Coronary artery (tissue), 2 donors: ENCODE data around the gene ZEB2.

Experiments used
- DNase-seq: peaks from one replicate; pipeline ENCODE4 v3.0.0-alpha.2; 2017; ENCODE audit warnings: low spot score
- H3K27ac ChIP-seq, 2 donors: fragments of 200-600 bp; sonication (generic); one replicate each; pipeline ENCODE4 v1.5.1; 2016 to 2019
- H3K4me3 ChIP-seq: fragments of 200-600 bp; sonication (generic); 2 replicates; pipeline ENCODE4 v1.5.1; 2016; ENCODE audit warnings: mild to moderate bottlenecking, moderate library complexity
- TF ChIP-seq, protein P1 (sequence below): fragments of 200-600 bp; sonication (generic); IDR thresholded peaks from one replicate; pipeline ENCODE4 v1.5.1; 2019; ENCODE audit warnings: antibody characterized with exemption

The ZEB2 gene

DNA sequence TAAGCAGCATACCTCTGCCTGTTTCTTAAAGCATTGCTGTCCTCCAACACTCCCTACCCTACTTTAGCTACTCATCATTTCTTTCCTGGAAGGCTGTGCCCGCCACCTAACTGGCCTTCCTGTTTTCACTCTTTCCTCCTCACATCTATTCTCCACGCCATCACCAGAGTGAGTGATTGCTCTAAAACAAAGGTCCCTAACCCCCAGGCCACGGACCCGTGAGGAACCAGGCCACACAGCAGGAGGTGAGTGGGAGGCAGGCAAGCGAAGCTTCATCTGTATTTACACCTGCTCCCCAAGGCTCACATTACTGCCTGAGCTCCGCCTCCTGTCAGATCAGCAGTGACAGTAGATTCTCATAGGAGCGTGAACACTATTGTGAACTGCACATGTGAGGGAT, 13.3 kb upstream of the ZEB2 start:
- no peak overlapping the region for H3K4me3 ChIP-seq

DNA sequence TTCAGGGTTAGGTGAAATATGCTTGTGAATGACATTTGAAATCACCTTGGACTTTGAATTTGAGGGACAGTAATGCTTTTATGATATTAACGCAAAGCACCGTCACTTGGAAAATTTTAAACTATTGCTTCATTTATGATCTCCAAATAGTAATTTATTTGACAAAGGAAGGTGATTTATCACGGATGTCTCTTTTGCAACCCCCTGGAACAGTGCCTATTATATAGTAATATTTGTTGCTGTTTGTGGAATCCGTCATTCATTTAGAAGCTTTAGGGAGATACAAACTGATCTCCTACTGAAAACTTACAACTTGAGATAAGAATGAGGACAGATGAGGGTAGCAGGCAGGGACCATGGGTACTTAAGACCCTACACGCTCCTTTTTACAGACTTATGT, 10.7 kb upstream of the ZEB2 start:
- TF ChIP-seq, protein P1, sequence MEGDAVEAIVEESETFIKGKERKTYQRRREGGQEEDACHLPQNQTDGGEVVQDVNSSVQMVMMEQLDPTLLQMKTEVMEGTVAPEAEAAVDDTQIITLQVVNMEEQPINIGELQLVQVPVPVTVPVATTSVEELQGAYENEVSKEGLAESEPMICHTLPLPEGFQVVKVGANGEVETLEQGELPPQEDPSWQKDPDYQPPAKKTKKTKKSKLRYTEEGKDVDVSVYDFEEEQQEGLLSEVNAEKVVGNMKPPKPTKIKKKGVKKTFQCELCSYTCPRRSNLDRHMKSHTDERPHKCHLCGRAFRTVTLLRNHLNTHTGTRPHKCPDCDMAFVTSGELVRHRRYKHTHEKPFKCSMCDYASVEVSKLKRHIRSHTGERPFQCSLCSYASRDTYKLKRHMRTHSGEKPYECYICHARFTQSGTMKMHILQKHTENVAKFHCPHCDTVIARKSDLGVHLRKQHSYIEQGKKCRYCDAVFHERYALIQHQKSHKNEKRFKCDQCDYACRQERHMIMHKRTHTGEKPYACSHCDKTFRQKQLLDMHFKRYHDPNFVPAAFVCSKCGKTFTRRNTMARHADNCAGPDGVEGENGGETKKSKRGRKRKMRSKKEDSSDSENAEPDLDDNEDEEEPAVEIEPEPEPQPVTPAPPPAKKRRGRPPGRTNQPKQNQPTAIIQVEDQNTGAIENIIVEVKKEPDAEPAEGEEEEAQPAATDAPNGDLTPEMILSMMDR = no peak
- no peak overlapping the region for H3K4me3 ChIP-seq
- no peak overlapping the region for H3K27ac ChIP-seq
- DNase-seq = no peak

More for the DNA sequence above, 13.3 kb upstream of the ZEB2 start:
- no peak for DNase-seq
- H3K27ac ChIP-seq = no peak overlapping the region
- TF ChIP-seq, protein P1 = no peak

DNA sequence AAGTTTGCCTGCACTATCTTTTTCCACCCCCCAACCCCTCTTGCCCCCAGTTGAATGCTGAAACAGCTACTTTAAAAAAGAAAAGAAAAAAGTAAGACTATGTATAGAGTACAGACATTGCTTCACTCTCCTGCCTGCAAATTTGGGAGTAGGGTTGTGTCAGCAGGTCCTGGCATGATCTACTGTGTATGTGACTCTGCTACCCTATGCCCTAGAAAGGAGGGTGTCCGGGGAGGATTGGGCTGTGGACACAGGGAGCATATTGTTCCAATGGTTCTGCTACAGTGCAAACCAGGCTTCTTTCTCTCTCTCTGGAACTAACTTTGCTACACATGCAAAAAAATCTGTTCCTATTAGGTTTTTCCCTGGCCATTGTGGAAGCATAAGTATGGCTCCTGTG, 9.9 kb upstream of the ZEB2 start:
- Histone ChIP-seq H3K27ac (no peak overlapping the region), H3K4me3 (no peak overlapping the region)
- DNase-seq = no peak
- TF ChIP-seq, protein P1 = no peak

DNA sequence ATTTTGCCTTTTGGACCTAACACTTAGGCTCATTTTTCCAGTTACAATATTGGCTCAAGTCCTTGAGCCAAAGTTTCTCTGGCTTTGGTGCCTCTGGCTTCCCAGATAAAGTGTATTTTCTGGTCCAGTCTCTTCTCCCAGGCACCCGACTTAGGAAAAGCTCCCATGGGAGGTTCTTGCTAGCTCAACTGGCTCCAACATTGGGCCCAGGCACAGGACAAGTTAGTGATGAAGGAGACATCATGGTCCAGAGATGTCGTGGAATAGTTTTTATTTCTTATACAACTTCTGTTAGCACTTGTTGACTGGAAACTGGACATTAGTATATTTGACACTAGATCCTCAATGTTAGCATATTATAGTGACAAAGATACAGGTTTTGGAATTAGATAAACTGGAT, 8.2 kb upstream of the ZEB2 start:
- TF ChIP-seq, protein P1 = no peak
- no peak for DNase-seq
- Histone ChIP-seq H3K27ac (peak overlapping the region; percentile 58 to 72), H3K4me3 (no peak overlapping the region)

DNA sequence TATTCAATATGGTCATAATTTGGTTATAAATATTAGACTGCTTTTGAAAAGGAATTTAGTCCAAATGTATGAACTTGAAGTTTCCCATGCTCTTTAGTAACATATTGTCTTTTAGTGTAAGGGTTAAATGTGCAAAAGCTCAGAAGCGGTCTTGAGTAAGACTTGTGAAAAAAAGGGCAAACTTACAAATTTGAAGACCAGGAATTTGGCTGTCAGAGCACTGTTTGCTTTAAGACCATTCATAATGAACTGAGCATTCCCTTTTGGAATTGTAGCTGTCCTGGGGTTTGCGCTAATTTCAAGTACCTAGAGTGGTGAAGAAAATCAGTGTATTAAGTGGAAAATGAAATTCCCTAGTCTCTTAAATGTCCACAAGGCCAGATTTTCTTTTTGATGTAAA, 6.9 kb upstream of the ZEB2 start:
- Histone ChIP-seq H3K27ac (peak overlapping the region; percentile 49 to 58), H3K4me3 (no peak overlapping the region)
- TF ChIP-seq, protein P1 = no peak
- no peak for DNase-seq

DNA sequence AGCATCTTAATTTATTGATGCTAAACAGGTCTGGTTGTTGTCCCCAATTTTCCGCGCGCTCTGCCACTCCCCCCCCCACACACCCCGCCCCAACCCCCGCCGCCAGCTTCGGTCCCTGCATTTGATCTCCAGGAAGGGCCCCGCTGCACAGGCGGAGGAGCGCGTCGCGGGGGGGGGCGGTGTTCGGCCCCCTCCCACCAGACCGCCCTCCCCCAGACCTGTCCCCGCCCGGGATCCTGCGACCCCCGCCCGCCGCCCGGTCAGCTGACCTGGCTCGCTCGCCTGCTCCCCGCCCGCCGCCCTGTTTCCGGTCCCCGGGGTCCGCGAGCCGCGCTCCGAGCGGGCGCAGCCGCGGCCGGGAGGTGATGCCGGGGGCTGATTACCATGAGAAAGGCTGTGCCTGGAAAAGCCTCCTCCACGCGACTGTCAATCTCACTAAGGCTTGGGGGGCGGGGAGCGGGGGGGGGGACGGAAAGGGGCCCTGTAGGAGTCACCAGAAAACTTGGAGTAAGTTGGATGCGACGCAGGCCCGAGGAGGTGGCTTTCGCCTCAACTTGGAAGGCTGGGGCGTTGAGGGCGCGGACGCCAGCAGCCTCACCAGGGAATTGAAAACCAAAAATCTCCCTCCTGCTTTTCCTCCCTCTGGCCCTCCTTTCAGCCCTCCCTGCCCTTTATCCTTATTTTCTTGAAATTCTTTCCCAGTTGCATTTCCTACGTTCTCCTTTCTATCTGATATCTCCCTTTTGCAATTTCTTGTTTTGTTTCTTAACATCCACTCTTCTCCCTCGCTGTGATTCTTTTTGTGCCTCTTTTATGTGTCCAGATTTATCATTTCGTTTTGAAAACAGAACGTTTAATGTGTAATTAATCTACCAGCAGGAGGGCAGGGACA, 4.4 kb upstream of the ZEB2 start:
- TF ChIP-seq, protein P1 = no peak

DNA sequence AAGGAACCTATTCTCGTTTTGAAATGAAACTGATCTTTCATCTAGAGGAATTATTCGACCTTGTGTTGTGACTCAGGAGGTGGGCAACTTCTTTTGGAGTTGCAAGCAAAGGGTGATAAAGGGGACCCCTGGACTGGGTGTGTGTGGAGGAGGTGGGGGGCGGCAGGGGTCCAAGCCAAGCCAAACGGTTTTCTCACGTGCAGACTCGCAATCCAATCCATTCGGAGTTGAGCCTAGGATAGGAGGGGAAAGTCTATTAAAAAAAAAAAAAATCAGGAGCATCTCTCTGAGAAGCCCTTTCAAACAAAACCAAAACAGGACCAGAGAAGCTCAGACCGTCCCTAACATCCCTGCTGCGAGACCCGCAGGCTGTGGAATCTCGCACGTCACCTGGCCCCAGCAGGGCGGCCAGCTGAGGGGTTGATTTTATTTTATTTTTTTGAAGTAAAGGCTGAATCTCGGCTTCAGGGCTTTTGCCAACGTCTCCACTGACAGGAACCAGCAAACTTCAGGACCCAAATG, 3.7 kb upstream of the ZEB2 start:
- no peak for DNase-seq
- H3K27ac ChIP-seq = peak overlapping the region; percentile 93 to 98

More for the DNA sequence above, 4.4 kb upstream of the ZEB2 start:
- peak overlapping the region; percentile 93 to 98 for H3K27ac ChIP-seq
- peak overlapping the region; percentile 78 for H3K4me3 ChIP-seq
- DNase-seq = peak; percentile 89

More for the DNA sequence above, 3.7 kb upstream of the ZEB2 start:
- H3K4me3 ChIP-seq = peak overlapping the region; percentile 78
- TF ChIP-seq, protein P1 = no peak
